Adrenal gland (tissue), 12 donors: ENCODE data around the gene DIP2A. TPM values are rescaled to one million over a fixed set of nuclear protein-coding genes. Genes with fewer than 3 reads are reported as not detected.

Experiments
- DNase-seq, 7 donors: peaks; one replicate each; pipeline ENCODE4 v3.0.0-alpha.2; 2019 to 2020
- H3K27ac ChIP-seq, 5 donors: fragments of 200-600 bp; sonication (generic) in 4 of 5; 1 replicate in 3 of 5; 2 replicates in 2 of 5; pipeline versions ENCODE4 v1.5.1 to v1.8.0; 2016 to 2020; ENCODE audit warnings: mild to moderate bottlenecking in 1 of 5
- H3K27me3 ChIP-seq: fragments of 200-600 bp; 2 replicates; pipeline ENCODE4 v1.8.0; 2021
- H3K36me3 ChIP-seq, 2 donors: fragments of 200-600 bp; replicated peaks in 1 of 2; 1 replicate in 1 of 2; 2 replicates in 1 of 2; pipeline versions ENCODE4 v1.5.1 to v1.8.0; 2018 to 2022
- H3K4me1 ChIP-seq, 2 donors: fragments of 200-600 bp; replicated peaks in 1 of 2; 1 replicate in 1 of 2; 2 replicates in 1 of 2; pipeline versions ENCODE4 v1.5.1 to v1.8.0; 2018 to 2021
- H3K4me3 ChIP-seq, 4 donors: fragments of 200-600 bp; sonication (generic) in 3 of 4; one replicate each; pipeline ENCODE4 v1.5.1; 2016 to 2018
- H3K9me3 ChIP-seq, 3 donors: fragments of 200-600 bp; sonication (generic) in 1 of 3; replicated peaks in 1 of 3; 1 replicate in 2 of 3; 2 replicates in 1 of 3; pipeline versions ENCODE4 v1.5.1 to v1.8.0; 2016 to 2021
- CTCF ChIP-seq, 6 experiments: fragments of 450-650 bp in 4 of 6; fragments of 200-600 bp in 2 of 6; sonication (generic) in 1 of 6; IDR thresholded peaks; 1 replicate in 5 of 6; 2 replicates in 1 of 6; pipeline versions ENCODE4 v1.5.1 to v1.8.0; 2016 to 2021; ENCODE audit warnings: antibody characterized with exemption in 6 of 6, mild to moderate bottlenecking in 2 of 6, moderate library complexity in 1 of 6
- POLR2A ChIP-seq, 2 donors: fragments of 450-650 bp; IDR thresholded peaks; one replicate each; pipeline ENCODE4 v1.6.1; 2017; ENCODE audit warnings: antibody characterized with exemption in 2 of 2, mild to moderate bottlenecking in 2 of 2, moderate library complexity in 1 of 2
- WGBS, 4 donors: extraction: QIAGEN DNeasy Blood & Tissue Kit in 2 of 4; methylation state at CpG; one replicate each; pipeline versions ENCODE4 v1.1.5 to v1.1.7; 2013 to 2017; 5-methylcytosine and 5-hydroxymethylcytosine counted together
- intact Hi-C, 2 donors: fragments of 100-400 bp; cut with DNase I; formaldehyde crosslinking; loops; one replicate each; pipeline versions ENCODE4 v1.14.1 to v1.15.0; 2022 to 2023
- polyA plus RNA-seq, 3 donors: library from polyadenylated mRNA; stranded (reverse); fragments of 200-250 nt in 2 of 3; fragments of 350-450 nt in 1 of 3; fragmentation: Illumina TruSeq in 1 of 3; extraction: RNeasy Lipid Tissue Mini Kit (QIAGEN cat#74804) in 1 of 3; gene quantifications; one replicate each; pipeline ENCODE4 v1.2.3, GENCODE V29; 2013 to 2014
- total RNA-seq, 9 donors: library from RNA; depleted of rRNA in 4 of 9; stranded (reverse); fragments of >200 nt in 4 of 9; fragments of 120-200 nt in 1 of 9; fragmentation: NEBNext Ultra II Directional in 1 of 9; extraction: Animal tissue kit (Norgen Biotek cat#: 25700) in 1 of 9; gene quantifications; one replicate each; pipeline versions ENCODE4 v1.1.0 to v1.2.4, GENCODE V29; 2013 to 2023
- donor health status: healthy with polysubstance abuse.
- donor health status: Bipolar disorder and iron deficiency.
- donor health status: DM: yes; HTN: yes; CAD: no.
- donor health status: DM: no; HTN: no; CAD: no.
- donor health status: DM: no; HTN: no; CAD: no.
- donor health status: DM: yes; HTN: yes; CAD: no.

The DIP2A gene
- total and polyA plus RNA-seq, 12 donors, result 22.0 to 61.7 (median 35.4) TPM

DNA sequence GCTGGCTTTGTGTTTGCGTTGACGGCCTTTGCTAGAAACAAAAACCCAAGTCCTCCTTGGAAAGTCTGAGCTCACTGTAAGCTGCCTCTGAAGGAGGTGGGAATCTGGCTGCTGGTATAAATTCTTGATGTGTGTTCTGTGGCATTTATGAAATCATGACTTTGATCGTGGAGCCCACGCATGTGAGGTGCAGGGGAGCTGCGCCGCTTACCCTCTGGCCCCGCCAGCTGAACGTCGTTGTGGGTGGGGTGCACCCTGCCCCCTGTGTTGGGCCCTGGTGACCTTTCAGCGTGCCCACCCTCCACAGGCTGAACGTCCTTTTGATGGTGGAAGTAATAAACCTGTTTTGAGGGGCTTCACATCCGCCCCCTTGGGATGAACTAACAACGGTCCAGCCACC, 21.2 kb upstream of the DIP2A start:
- peaks cover 0 to 63% of the 10 kb centered on the region in 2 donors for H3K36me3 ChIP-seq

DNA sequence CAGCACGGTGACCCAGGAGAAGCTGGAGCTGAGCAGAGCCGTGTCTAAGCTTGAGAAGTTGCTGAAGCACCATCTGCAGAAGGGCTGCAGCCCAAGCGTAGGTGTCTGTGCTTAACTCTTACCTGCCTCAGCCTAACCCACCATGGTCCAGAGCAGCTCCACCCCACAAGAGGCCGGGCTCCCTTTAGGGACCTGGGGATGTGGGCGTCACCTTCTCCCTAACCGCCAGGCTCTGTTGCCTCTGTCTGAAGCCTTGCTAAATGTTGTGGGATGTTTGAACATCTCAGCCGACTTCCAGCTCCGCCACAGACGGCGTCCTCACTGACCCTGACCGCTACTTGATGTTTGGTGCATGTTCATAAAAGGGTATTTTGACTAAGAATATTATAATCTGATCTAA, 20.4 kb upstream of the DIP2A start:
- no peaks in the 10 kb centered on the region for H3K27me3 ChIP-seq
- no peak overlapping the region for H3K27ac ChIP-seq
- no peak for DNase-seq
- H3K9me3 ChIP-seq, result no peaks in the 10 kb centered on the region
- no peak for TF ChIP-seq POLR2A (IDR thresholded peaks at IDR 0.05)
- TF ChIP-seq CTCF (IDR thresholded peaks at IDR 0.05), result no peak
- H3K4me1 ChIP-seq, result no peaks in the 10 kb centered on the region
- intact Hi-C loops, result no loop called here
- peaks cover 0 to 68% of the 10 kb centered on the region in 2 donors for H3K36me3 ChIP-seq
- no peak overlapping the region for H3K4me3 ChIP-seq
- WGBS, 4 donors, result 91 to 97% (median 96%) methylated on average over 8 to 11 of the region's 11 CpGs

More for the DNA sequence above, 21.2 kb upstream of the DIP2A start:
- Histone ChIP-seq H3K27me3 (no peaks in the 10 kb centered on the region), H3K27ac (no peak overlapping the region), H3K4me3 (no peak overlapping the region), H3K4me1 (no peaks in the 10 kb centered on the region), H3K9me3 (no peaks in the 10 kb centered on the region)
- no peak for TF ChIP-seq CTCF (IDR thresholded peaks at IDR 0.05)
- no peak for TF ChIP-seq POLR2A (IDR thresholded peaks at IDR 0.05)
- 85 to 96% (median 91%) methylated on average over 9 to 13 of the region's 13 CpGs for WGBS, 4 donors
- intact Hi-C loops, result no loop called here
- DNase-seq, result no peak

DNA sequence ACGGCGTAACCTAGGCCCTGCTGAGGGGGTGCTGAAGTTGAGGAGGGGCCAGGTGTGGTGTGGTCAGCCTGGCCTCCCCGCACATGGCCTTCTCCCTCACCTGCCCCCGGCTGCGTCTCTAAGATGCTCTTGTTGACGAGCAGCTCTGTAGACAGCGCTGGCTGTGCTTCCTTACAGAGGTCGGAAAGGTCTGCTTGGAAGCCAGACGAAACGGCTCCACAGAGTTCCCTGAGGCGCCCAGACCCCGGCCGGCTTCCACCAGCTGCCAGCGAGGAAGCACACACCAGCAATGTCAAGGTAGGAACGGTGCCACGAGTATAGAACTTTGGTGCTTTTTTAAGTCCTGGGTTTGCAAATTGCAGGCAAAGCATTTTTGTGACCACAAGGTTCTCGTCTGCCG, 18.8 kb upstream of the DIP2A start:
- Histone ChIP-seq H3K36me3 (peaks cover 0 to 62% of the 10 kb centered on the region in 2 donors), H3K27ac (no peak overlapping the region), H3K9me3 (no peaks in the 10 kb centered on the region), H3K4me1 (peaks cover 0 to 2% of the 10 kb centered on the region in 2 donors), H3K4me3 (no peak overlapping the region), H3K27me3 (no peaks in the 10 kb centered on the region)
- TF ChIP-seq POLR2A (IDR thresholded peaks at IDR 0.05) (no peak), CTCF (IDR thresholded peaks at IDR 0.05) (no peak)
- WGBS, 4 donors, result 89 to 92% (median 91%) methylated on average over 16 to 18 of the region's 18 CpGs
- DNase-seq, result no peak
- intact Hi-C loops, result no loop called here

DNA sequence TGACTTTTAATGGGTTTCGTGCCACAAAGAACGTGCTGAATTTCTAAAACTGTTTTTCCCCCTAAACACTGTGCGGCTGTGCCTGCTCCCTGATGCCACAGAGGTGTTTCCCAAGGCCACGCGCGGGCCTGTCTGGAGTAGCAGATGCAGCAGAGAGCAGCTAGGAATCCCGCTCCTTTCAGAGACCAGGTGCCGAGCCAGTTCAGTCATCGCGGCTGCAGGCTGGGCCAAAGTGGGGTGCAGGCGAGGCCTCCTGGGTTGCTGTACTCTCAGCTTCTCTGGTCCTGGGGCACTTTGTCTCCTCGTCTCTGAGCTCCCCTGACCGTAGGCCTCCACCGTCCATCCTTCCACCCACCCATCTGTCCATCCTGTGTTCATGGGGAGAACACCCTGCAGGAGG, 17.4 kb upstream of the DIP2A start:
- TF ChIP-seq POLR2A (IDR thresholded peaks at IDR 0.05) (no peak), CTCF (IDR thresholded peaks at IDR 0.05) (no peak)
- intact Hi-C loops, result no loop called here
- no peak overlapping the region for H3K4me3 ChIP-seq
- peaks cover 0 to 54% of the 10 kb centered on the region in 2 donors for H3K36me3 ChIP-seq
- 96 to 98% (median 96%) methylated on average over 8 to 14 of the region's 14 CpGs for WGBS, 4 donors
- no peak overlapping the region for H3K27ac ChIP-seq
- H3K4me1 ChIP-seq, result peaks cover 0 to 10% of the 10 kb centered on the region in 2 donors
- no peak for DNase-seq
- no peaks in the 10 kb centered on the region for H3K9me3 ChIP-seq
- H3K27me3 ChIP-seq, result no peaks in the 10 kb centered on the region
